GM20431 (cell line): ENCODE data around the gene KRTAP2-3.
"Not testable (repeated sequence)": the region's sequence is repeated elsewhere in the genome, so short reads cannot be mapped to it uniquely, and the experiment has no call there.

ENCODE experiments used
- in situ Hi-C: fragments of 300-500 bp; cut with MseI, MboI; formaldehyde crosslinking; loops from one replicate; pipeline ENCODE4 v1.15.0; 2020; ENCODE audit warnings: low sequenced_read_pairs; ENCODE audit not compliant: unreplicated experiment

KRTAP2-3 gene, protein sequence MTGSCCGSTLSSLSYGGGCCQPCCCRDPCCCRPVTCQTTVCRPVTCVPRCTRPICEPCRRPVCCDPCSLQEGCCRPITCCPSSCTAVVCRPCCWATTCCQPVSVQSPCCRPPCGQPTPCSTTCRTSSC

DNA sequence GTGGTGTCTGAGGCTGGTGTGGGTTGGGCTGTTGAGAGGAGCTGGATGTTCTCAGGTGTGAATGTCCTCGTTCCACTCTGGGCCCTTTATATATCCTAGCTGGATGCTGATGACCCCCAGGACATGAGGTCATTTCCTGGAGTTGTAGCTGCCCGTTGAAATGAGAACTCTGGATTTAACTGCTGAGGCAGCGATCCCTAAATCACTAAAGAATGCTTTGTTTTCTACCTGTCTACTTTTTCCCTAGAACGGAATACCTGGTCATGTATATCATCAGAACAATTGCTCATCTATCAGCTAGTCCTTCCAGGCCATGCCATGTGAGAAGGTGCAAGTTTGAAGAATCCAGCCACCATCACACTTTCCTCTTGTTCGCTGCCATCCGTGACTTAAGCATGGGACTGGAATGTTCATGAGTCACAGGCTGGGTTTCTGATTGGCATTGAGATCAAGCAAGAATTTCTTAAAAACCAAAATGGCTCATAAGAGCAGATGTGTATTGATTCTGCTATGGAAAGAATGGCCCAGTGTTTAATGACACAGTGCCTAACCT is at the start of gene KRTAP2-3:
Gene KRTAP2-3 (minus strand): TSS at position 63 of the 553 bp plus-strand sequence. CDS start 64 bp downstream, outside the sequence.
- in situ Hi-C loops: no loop called here

DNA sequence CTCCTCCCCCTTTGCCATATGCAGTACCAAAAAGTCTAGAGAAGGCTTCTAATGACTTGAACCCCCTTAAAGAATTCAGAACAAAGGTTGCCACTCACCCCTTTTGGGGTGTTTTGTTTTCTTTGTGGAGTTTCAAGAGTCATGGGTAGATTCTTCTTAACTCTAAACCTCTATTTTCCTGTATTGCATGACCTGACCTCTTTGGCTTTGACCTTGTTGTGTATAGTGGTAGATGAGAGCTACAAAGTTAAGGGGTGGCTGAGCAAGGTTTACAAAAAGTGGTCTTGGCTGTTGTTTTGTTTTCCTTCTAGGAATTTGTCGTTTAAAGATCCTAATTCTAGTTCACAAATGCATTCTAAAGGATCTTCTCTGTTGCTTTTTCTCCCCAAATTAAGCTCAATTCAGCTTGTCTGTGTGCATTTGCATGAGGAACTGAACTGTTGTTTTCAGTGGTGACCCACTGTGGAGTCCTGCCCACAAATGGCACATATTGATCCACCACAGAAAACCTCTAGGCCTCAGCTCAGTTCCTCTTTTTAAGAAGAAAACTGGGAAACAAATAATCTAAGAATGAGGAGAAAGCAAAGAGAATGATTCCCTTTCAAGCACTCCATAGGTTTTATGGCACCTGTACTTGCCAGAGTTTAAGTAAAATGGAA is 48.9 kb upstream of the KRTAP2-3 start:
- in situ Hi-C loops: not testable (repeated sequence)

- in situ Hi-C loops: no loop called here
Measured at GRCh38 chr17:41107941-41108450, 48.1 kb upstream of the KRTAP2-3 start.

DNA sequence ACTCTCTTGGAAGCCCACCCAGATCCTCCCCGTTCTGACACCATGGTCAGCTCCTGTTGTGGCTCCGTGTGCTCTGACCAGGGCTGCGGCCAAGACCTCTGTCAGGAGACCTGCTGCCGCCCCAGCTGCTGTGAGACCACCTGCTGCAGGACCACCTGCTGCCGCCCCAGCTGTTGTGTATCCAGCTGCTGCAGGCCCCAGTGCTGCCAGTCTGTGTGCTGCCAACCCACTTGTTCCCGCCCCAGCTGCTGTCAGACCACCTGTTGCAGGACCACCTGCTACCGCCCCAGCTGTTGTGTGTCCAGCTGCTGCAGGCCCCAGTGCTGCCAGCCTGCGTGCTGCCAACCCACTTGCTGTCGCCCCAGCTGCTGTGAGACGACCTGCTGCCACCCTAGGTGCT is 45.4 kb upstream of the KRTAP2-3 start, which contains the start of gene KRTAP4-9:
Gene KRTAP4-9 (plus strand): TSS at position 43 of the 400 bp plus-strand sequence. CDS start 0 bp downstream, at position 43.
- in situ Hi-C loops: not testable (repeated sequence)

- in situ Hi-C loops: not testable (repeated sequence)
Measured at GRCh38 chr17:41104386-41105038, 44.6 kb upstream of the KRTAP2-3 start.

DNA sequence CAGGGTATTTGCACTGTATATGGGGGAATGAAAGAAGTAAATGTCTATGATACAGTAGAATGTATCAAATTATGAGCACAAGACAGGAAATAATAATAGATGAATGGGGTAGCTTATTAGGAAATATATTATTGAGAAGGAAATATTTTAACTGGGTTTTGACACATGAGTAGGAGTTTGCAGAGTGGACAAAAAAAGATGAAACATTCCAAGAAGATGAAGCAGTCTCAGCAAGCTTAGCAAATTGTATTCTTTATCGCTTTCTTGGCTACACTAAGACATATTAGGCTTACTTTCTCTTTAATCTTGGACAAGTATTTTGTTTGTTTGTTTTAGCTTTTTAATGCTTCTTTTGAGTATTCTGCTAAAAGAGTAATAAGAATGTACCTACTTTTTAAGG is 44.0 kb upstream of the KRTAP2-3 start:
- in situ Hi-C loops: no loop called here

- in situ Hi-C loops: no loop called here
Measured at GRCh38 chr17:41101586-41102259, 41.8 kb upstream of the KRTAP2-3 start, which contains the start of gene KRTAP4-16. Gene KRTAP4-16 (minus strand): TSS chr17:41102209. CDS start chr17:41102209, 0 bp downstream.

DNA sequence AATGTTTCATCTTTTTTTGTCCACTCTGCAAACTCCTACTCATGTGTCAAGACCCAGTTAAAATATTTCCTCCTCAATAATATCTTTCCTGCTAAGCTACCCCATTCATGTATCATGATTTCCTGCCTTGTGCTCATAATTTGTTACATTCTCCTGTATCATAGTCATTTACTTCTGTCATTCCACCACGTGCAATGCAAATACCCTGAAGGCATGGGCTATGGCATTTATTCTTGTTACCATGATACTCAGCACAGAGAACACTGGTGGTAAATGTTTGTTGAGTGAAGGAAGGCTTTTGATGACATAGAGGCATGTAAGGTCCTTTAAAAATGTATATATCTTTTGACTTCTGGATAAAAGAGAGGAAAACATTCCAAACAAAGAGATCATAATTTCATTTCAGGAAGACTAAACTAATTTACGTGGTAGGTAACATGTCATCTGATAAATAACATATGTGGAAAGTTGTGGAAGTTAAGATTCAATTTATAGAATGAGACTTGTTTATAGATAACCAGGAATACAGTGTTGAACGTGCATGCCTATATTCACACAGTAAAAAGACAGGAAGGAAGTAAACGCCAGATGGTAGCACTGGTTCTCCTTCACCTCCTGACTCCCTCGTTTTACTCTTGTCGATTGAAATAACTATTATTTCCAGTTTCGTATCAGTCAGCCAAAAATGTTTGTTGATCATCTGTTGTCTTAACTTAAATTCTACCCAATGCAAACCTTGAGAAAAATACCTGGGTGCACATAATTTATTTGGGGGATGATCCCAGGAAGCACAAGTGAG is 40.0 kb upstream of the KRTAP2-3 start:
- in situ Hi-C loops: not testable (repeated sequence)

DNA sequence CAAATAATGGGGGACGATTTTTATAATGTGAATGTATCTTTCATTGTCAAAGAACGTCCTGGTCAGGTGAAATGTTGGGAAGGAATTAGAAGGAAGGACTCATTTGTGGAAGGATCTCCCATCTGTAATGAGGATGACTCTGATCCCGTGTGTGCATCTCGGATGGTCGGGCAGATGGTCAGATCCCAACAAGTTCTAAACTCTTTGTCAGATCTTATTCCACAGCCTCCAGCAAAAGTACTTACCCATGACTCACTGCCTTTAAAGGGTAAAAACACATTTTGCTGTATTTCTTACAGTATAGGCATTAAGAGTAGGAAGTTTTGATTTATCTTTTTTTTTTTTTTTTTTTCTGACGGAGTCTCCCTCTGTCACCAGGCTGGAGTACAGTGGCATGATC is 38.6 kb upstream of the KRTAP2-3 start:
- in situ Hi-C loops: no loop called here

DNA sequence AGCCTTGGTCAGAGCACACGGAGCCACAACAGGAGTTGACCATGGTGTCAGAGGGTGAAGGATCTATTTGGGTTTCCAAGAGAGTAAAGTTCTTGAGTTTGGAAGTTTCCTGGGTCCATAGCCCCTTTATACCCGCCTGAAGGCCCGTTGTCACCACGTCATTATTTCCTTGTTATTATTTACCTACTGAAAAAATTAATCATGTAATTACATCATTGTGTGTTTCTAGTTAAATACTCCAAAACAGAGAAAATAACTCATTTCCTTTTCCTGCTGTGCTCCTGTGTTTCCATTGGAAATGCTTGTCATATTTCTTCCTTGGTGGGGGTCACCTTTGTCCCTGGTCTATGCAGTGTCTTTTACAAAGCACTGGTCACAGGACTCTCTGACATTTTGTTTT is 38.1 kb upstream of the KRTAP2-3 start, which contains the start of gene KRTAP4-8:
Gene KRTAP4-8 (minus strand): TSS at position 101 of the 400 bp plus-strand sequence. CDS start 58 bp downstream, at position 43.
- in situ Hi-C loops: no loop called here

GRCh38 chr17:41096055-41096454 is 36.1 kb upstream of the KRTAP2-3 start:
- in situ Hi-C loops: no loop called here

- in situ Hi-C loops: not testable (repeated sequence)
Measured at GRCh38 chr17:41088760-41089352, 28.9 kb upstream of the KRTAP2-3 start.

GRCh38 chr17:41084100-41084856 is 24.4 kb upstream of the KRTAP2-3 start, which contains the start of gene KRTAP4-7:
Gene KRTAP4-7 (plus strand): TSS chr17:41084150. CDS start chr17:41084207, 57 bp downstream.
- in situ Hi-C loops: not testable (repeated sequence)

GRCh38 chr17:41083427-41083826 is 23.5 kb upstream of the KRTAP2-3 start:
- in situ Hi-C loops: not testable (repeated sequence)

DNA sequence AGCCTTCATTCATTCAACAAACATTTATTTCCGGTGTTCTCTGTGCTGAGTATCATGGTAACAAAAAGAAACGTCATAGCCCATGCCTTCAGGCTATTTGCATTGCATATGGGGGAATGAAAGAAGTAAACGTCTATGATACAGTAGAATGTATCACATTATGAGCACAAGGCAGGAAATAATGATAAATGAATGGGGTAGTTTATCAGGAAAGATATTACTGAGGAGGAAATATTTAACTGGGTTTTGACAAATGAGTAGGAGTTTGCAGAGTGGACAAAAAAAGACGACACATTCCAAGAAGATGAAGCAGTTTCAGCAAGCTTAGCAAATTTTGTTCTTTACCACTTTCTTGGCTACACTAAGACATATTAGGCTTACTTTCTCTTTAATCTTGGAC is 22.7 kb upstream of the KRTAP2-3 start:
- in situ Hi-C loops: no loop called here

DNA sequence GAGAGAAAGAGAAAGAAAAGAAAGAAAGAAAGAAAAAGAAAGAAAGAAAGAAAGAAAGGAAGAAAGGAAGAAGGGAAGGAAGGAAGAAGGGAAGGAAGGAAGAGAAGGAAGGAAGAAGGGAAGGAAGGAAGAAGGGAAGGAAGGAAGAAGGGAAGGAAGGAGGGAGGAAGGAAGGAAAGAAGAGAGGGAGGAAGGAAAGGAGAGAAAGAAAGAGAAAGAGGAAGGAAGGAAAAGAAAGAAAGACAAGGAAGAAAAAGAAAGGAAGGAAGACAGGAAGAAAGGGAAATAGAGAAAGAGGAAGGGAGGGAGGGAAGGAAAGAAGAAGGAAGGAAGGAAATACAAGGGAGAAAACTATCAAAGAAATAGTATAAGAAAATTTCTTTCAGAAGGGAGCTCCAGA is 16.9 kb upstream of the KRTAP2-3 start:
- in situ Hi-C loops: no loop called here

DNA sequence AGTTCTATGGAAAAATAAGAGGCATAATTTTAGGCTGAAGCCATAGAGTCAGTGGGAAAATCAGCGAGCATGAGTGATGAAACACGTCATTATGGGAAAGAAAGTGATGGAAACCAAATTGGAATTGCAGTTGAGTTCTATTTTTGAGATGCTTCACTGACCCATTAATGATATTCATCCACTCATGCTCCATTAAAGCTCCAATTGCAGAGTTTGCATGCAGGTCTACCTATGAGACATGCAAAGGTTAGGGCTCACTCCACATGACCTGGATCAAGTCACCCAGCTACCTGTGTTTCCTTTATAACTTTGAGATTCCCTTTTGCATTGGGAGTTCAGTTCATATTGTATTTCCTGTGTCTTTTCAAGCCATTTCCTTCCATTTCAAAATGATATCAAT is 13.8 kb upstream of the KRTAP2-3 start:
- in situ Hi-C loops: no loop called here
